ENCODE measurements around the gene DMD.

Gene DMD

GRCh38 chrX:31546126-31546525, 1665.2 kb downstream of the DMD start:
- H3K27me3 ChIP-seq (ENCODE audit: insufficient read depth, low read length, poor library complexity, severe bottlenecking), result no peaks in the 10 kb centered on the region

DNA sequence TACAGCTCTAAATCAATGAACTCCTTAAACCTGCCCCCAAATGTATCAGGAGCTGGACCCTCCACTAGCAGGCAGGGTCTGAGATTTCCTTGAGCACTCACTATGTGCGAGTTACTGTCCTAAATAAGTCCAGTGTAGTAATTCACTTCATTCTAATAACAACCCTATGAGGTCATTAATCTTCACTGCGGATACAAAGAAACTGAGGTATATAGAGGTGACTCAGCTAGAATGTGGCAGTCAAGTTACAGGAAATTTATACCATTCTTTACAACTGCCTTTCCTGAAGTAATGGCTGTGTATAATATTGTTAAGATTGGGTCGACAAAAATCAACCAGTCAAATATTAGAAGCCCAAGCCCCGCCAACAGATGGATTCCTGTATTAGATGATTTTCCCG, 1665.6 kb downstream of the DMD start:
- H3K4me1 ChIP-seq (ENCODE audit: insufficient read depth, low read length, poor library complexity, severe bottlenecking), result no peaks in the 10 kb centered on the region
- no peaks in the 10 kb centered on the region for H3K27me3 ChIP-seq (ENCODE audit: insufficient read depth, low read length, poor library complexity, severe bottlenecking)
- TF ChIP-seq, protein P1, sequence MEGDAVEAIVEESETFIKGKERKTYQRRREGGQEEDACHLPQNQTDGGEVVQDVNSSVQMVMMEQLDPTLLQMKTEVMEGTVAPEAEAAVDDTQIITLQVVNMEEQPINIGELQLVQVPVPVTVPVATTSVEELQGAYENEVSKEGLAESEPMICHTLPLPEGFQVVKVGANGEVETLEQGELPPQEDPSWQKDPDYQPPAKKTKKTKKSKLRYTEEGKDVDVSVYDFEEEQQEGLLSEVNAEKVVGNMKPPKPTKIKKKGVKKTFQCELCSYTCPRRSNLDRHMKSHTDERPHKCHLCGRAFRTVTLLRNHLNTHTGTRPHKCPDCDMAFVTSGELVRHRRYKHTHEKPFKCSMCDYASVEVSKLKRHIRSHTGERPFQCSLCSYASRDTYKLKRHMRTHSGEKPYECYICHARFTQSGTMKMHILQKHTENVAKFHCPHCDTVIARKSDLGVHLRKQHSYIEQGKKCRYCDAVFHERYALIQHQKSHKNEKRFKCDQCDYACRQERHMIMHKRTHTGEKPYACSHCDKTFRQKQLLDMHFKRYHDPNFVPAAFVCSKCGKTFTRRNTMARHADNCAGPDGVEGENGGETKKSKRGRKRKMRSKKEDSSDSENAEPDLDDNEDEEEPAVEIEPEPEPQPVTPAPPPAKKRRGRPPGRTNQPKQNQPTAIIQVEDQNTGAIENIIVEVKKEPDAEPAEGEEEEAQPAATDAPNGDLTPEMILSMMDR (conservative IDR thresholded peaks at IDR 0.05; ENCODE audit: low read length), result no peak
- no peak for TF ChIP-seq EZH2phosphoT487 (IDR thresholded peaks at IDR 0.05; ENCODE audit: borderline replicate concordance)
- no peak overlapping the region for H2AFZ ChIP-seq (ENCODE audit: low read length)
- H3K9me3 ChIP-seq (ENCODE audit: insufficient read depth, low read depth, low read length), result no peaks in the 10 kb centered on the region
- no peak overlapping the region for H3K4me3 ChIP-seq (ENCODE audit: low read length, poor library complexity, severe bottlenecking)
- H3F3A ChIP-seq (ENCODE audit: low read depth), result no peaks in the 10 kb centered on the region
- H3K9ac ChIP-seq (ENCODE audit: low read depth, low read length, poor library complexity, severe bottlenecking), result no peak overlapping the region
- no peaks in the 10 kb centered on the region for H3K79me2 ChIP-seq (ENCODE audit: insufficient read depth, low read length)
- H3K36me3 ChIP-seq (ENCODE audit: insufficient read depth, low read length), result no peaks in the 10 kb centered on the region
- no peak overlapping the region for H3K4me2 ChIP-seq (ENCODE audit: low read depth, low read length, poor library complexity, severe bottlenecking)
- no peaks in the 10 kb centered on the region for H3K9me2 ChIP-seq (replicated peaks; ENCODE audit: low read depth, low read length)
- H4K20me1 ChIP-seq (ENCODE audit: insufficient read depth, low read length, poor library complexity, severe bottlenecking), result no peaks in the 10 kb centered on the region

More at GRCh38 chrX:31546126-31546525, 1665.2 kb downstream of the DMD start:
- Histone ChIP-seq H2AFZ (ENCODE audit: low read length) (no peak overlapping the region), H3K9me3 (ENCODE audit: insufficient read depth, low read depth, low read length) (no peaks in the 10 kb centered on the region), H4K20me1 (ENCODE audit: insufficient read depth, low read length, poor library complexity, severe bottlenecking) (no peaks in the 10 kb centered on the region), H3K4me3 (ENCODE audit: low read length, poor library complexity, severe bottlenecking) (no peak overlapping the region), H3K79me2 (ENCODE audit: insufficient read depth, low read length) (no peaks in the 10 kb centered on the region), H3K36me3 (ENCODE audit: insufficient read depth, low read length) (no peaks in the 10 kb centered on the region), H3F3A (ENCODE audit: low read depth) (no peaks in the 10 kb centered on the region), H3K4me2 (ENCODE audit: low read depth, low read length, poor library complexity, severe bottlenecking) (no peak overlapping the region), H3K4me1 (ENCODE audit: insufficient read depth, low read length, poor library complexity, severe bottlenecking) (no peaks in the 10 kb centered on the region), H3K9ac (ENCODE audit: low read depth, low read length, poor library complexity, severe bottlenecking) (no peak overlapping the region), H3K9me2 (replicated peaks; ENCODE audit: low read depth, low read length) (no peaks in the 10 kb centered on the region)
- TF ChIP-seq, protein P1 (conservative IDR thresholded peaks at IDR 0.05; ENCODE audit: low read length), result no peak
- no peak for TF ChIP-seq EZH2phosphoT487 (IDR thresholded peaks at IDR 0.05; ENCODE audit: borderline replicate concordance)

DNA sequence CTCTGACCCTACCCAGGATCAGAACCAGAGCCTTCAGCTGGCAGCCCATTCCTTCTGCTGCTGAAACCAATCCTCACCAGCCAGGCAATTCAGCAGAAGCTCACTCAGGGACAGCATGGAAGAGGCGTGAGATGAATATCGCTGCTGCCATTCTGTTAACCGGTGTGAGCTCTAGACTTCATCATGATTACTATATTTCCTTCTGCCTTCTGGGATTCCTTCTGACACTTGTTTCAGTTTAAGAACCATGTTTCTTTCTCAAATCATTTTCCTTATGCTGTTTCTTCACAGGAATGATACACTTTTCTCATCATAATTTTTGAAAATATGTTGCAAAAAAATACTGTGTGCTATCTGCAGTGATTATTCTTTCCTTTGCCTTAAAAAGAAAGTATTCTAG, 1666.2 kb downstream of the DMD start:
- H3K4me1 ChIP-seq (ENCODE audit: insufficient read depth, low read length, poor library complexity, severe bottlenecking), result no peaks in the 10 kb centered on the region
- no peaks in the 10 kb centered on the region for H3K9me3 ChIP-seq (ENCODE audit: insufficient read depth, low read depth, low read length)
- no peaks in the 10 kb centered on the region for H3K9me2 ChIP-seq (replicated peaks; ENCODE audit: low read depth, low read length)
- H3K9ac ChIP-seq (ENCODE audit: low read depth, low read length, poor library complexity, severe bottlenecking), result no peak overlapping the region
- H3F3A ChIP-seq (ENCODE audit: low read depth), result no peaks in the 10 kb centered on the region
- H2AFZ ChIP-seq (ENCODE audit: low read length), result no peak overlapping the region
- H4K20me1 ChIP-seq (ENCODE audit: insufficient read depth, low read length, poor library complexity, severe bottlenecking), result no peaks in the 10 kb centered on the region
- TF ChIP-seq, protein P1 (conservative IDR thresholded peaks at IDR 0.05; ENCODE audit: low read length), result no peak
- no peak for TF ChIP-seq EZH2phosphoT487 (IDR thresholded peaks at IDR 0.05; ENCODE audit: borderline replicate concordance)
- no peak overlapping the region for H3K4me2 ChIP-seq (ENCODE audit: low read depth, low read length, poor library complexity, severe bottlenecking)
- H3K36me3 ChIP-seq (ENCODE audit: insufficient read depth, low read length), result no peaks in the 10 kb centered on the region
- H3K79me2 ChIP-seq (ENCODE audit: insufficient read depth, low read length), result no peaks in the 10 kb centered on the region
- no peaks in the 10 kb centered on the region for H3K27me3 ChIP-seq (ENCODE audit: insufficient read depth, low read length, poor library complexity, severe bottlenecking)
- H3K4me3 ChIP-seq (ENCODE audit: low read length, poor library complexity, severe bottlenecking), result no peak overlapping the region
